ENCODE data around the gene F2RL3.

GRCh38 chr19:16883522-16883921 lies 5.3 kb upstream of the F2RL3 start:
- no peak for TF ChIP-seq POLR2A (IDR thresholded peaks at IDR 0.05)
- TF ChIP-seq CTCF (IDR thresholded peaks at IDR 0.05), result no peak
